A673 (cell line): ENCODE results near the gene TFIP11. TPM values are rescaled to one million over a fixed set of nuclear protein-coding genes. Genes with fewer than 3 reads are reported as not detected.

Experiments
- BruUV-seq: library from RNA; stranded (reverse); fragments of 400-500 nt; replicated peaks from 2 replicates; lab custom pipeline; 2021; lab: Mats Ljungman, UMichigan
- CTCF ChIA-PET: fragments of 300-600 bp; sonication (Branson Sonifier 250); formaldehyde crosslinking; loops from one replicate; lab custom pipeline; 2022; ENCODE audit warnings: antibody characterized with exemption; lab: Charles Lee
- POLR2A ChIA-PET: fragments of 300-600 bp; sonication (Branson Sonifier 250); formaldehyde crosslinking; loops from one replicate; lab custom pipeline; 2022; ENCODE audit warnings: antibody characterized with exemption; ENCODE audit not compliant: low non-redundant PET; lab: Charles Lee
- DNase-seq: peaks from one replicate; pipeline ENCODE4 v3.0.0-alpha.2; 2015; ENCODE audit warnings: low spot score
- H3K27ac ChIP-seq: fragments of 200-600 bp; sonication (generic); 2 replicates; pipeline ENCODE4 v1.5.1; 2016; ENCODE audit warnings: mixed run types, low read depth, mild to moderate bottlenecking, mixed read lengths, antibody characterized with exemption, low read length; ENCODE audit not compliant: poor library complexity, severe bottlenecking
- H3K27me3 ChIP-seq: fragments of 200-600 bp; sonication (generic); replicated peaks from 2 replicates; pipeline ENCODE4 v1.6.1; 2017; ENCODE audit warnings: mixed run types, low read depth, mild to moderate bottlenecking, mixed read lengths, antibody characterized with exemption, low read length; ENCODE audit not compliant: insufficient read depth, poor library complexity
- H3K36me3 ChIP-seq: fragments of 200-600 bp; sonication (generic); 2 replicates; pipeline ENCODE4 v1.6.1; 2016; ENCODE audit warnings: mixed run types, mild to moderate bottlenecking, mixed read lengths, antibody characterized with exemption, low read length; ENCODE audit not compliant: insufficient read depth, poor library complexity, severe bottlenecking
- H3K4me1 ChIP-seq: fragments of 200-600 bp; sonication (generic); 2 replicates; pipeline ENCODE4 v1.6.1; 2017; ENCODE audit warnings: mixed run types, mild to moderate bottlenecking, mixed read lengths, antibody characterized with exemption, low read length; ENCODE audit not compliant: insufficient read depth, poor library complexity, severe bottlenecking
- H3K4me3 ChIP-seq: fragments of 200-600 bp; sonication (generic); 2 replicates; pipeline ENCODE4 v1.5.1; 2016; ENCODE audit warnings: low read depth, mixed run types, mild to moderate bottlenecking, mixed read lengths, low read length; ENCODE audit not compliant: poor library complexity, severe bottlenecking
- H3K9me3 ChIP-seq: fragments of 200-600 bp; sonication (generic); 2 replicates; pipeline ENCODE4 v1.6.1; 2016; ENCODE audit warnings: mixed run types, low read depth, mild to moderate bottlenecking, mixed read lengths, antibody characterized with exemption, low read length; ENCODE audit not compliant: poor library complexity, severe bottlenecking
- CTCF ChIP-seq: fragments of 300-800, 200-600 bp; sonication (generic); conservative IDR thresholded peaks from 2 replicates; pipeline ENCODE4 v1.5.1; 2017; ENCODE audit warnings: low read depth, mild to moderate bottlenecking, antibody characterized with exemption, low read length, moderate library complexity, mixed read lengths
- EZH2 ChIP-seq: fragments of 200-600 bp; sonication (generic); IDR thresholded peaks from 2 replicates; pipeline ENCODE4 v1.6.1; 2017; ENCODE audit warnings: borderline replicate concordance, low read depth, mild to moderate bottlenecking, mixed read lengths, antibody characterized with exemption, low read length; ENCODE audit not compliant: poor library complexity, severe bottlenecking
- intact Hi-C: fragments of 100-400 bp; cut with micrococcal nuclease; formaldehyde crosslinking; loops from one replicate; pipeline ENCODE4 v1.10.0; 2022; ENCODE audit not compliant: unreplicated experiment
- total RNA-seq: library from RNA; stranded (reverse); gene quantifications from 2 replicates; pipeline ENCODE4 v1.2.3, GENCODE V29; 2021

Gene TFIP11
- total RNA-seq, 1 experiment from 2014 or later: 46.4 TPM

GRCh38 chr22:26554956-26555355 lies 42.7 kb upstream of the TFIP11 start:
- BruUV-seq: no TSS peak
- Histone ChIP-seq H3K27me3 (no peaks in the 10 kb centered on the region), H3K36me3 (no peaks in the 10 kb centered on the region), H3K9me3 (no peaks in the 10 kb centered on the region), H3K4me1 (peaks cover 3% of the 10 kb centered on the region), H3K27ac (no peak overlapping the region), H3K4me3 (no peak overlapping the region)
- POLR2A ChIA-PET: no interaction called here
- no peak for DNase-seq
- CTCF ChIA-PET: no interaction called here
- intact Hi-C loops: no loop called here
- no peak for TF ChIP-seq CTCF
- TF ChIP-seq EZH2: no peak

- no peak overlapping the region for H3K27ac ChIP-seq
- no peak for TF ChIP-seq CTCF
- no peak for TF ChIP-seq EZH2
- intact Hi-C loops: no loop called here
- BruUV-seq: no TSS peak
- no peaks in the 10 kb centered on the region for H3K27me3 ChIP-seq
- peak; percentile 14 for DNase-seq
- POLR2A ChIA-PET: no interaction called here
- H3K36me3 ChIP-seq: no peaks in the 10 kb centered on the region
- CTCF ChIA-PET: no interaction called here
- no peak overlapping the region for H3K4me3 ChIP-seq
- H3K4me1 ChIP-seq: peaks cover 3% of the 10 kb centered on the region
- H3K9me3 ChIP-seq: no peaks in the 10 kb centered on the region
Measured at GRCh38 chr22:26553056-26553752, 40.9 kb upstream of the TFIP11 start.

GRCh38 chr22:26552466-26552865 lies 40.2 kb upstream of the TFIP11 start:
- Histone ChIP-seq H3K27me3 (no peaks in the 10 kb centered on the region), H3K27ac (no peak overlapping the region), H3K4me1 (peaks cover 3% of the 10 kb centered on the region), H3K36me3 (no peaks in the 10 kb centered on the region), H3K4me3 (no peak overlapping the region), H3K9me3 (no peaks in the 10 kb centered on the region)
- BruUV-seq: no TSS peak
- no peak for TF ChIP-seq CTCF
- no peak for TF ChIP-seq EZH2
- ChIA-PET POLR2A (no interaction called here), CTCF (no interaction called here)
- intact Hi-C loops: no loop called here
- no peak for DNase-seq
